GM23248 (cell line): ENCODE results near the gene PDE8B. TPM values are rescaled to one million over a fixed set of nuclear protein-coding genes. Genes with fewer than 3 reads are reported as not detected.

Source experiments
- DNase-seq: peaks from one replicate; pipeline ENCODE4 v3.0.0-alpha.2; 2015
- H2AFZ ChIP-seq: fragments of 200-600 bp; sonication (generic); 2 replicates; pipeline ENCODE4 v1.6.1; 2016; ENCODE audit warnings: antibody characterized with exemption
- H3F3A ChIP-seq: fragments of 200-600 bp; sonication (generic); 2 replicates; pipeline ENCODE4 v1.6.1; 2016; ENCODE audit warnings: mild to moderate bottlenecking, antibody characterized with exemption, mixed run types; ENCODE audit not compliant: insufficient read depth
- H3K27ac ChIP-seq: fragments of 200-600 bp; sonication (generic); 2 replicates; pipeline ENCODE4 v1.5.1; 2016; ENCODE audit warnings: mild to moderate bottlenecking
- H3K27me3 ChIP-seq: fragments of 200-600 bp; sonication (generic); replicated peaks from 2 replicates; pipeline ENCODE4 v1.6.1; 2016; ENCODE audit warnings: mild to moderate bottlenecking; ENCODE audit not compliant: insufficient read depth
- H3K36me3 ChIP-seq: fragments of 200-600 bp; sonication (generic); 2 replicates; pipeline ENCODE4 v1.6.1; 2016; ENCODE audit warnings: low read depth, mild to moderate bottlenecking
- H3K4me1 ChIP-seq: fragments of 200-600 bp; sonication (generic); 2 replicates; pipeline ENCODE4 v1.6.1; 2016; ENCODE audit warnings: mild to moderate bottlenecking; ENCODE audit not compliant: insufficient read depth
- H3K4me2 ChIP-seq: fragments of 200-600 bp; sonication (generic); one replicate; pipeline ENCODE4 v1.6.1; 2016; ENCODE audit warnings: mild to moderate bottlenecking; ENCODE audit not compliant: unreplicated experiment
- H3K4me3 ChIP-seq: fragments of 200-600 bp; sonication (generic); 2 replicates; pipeline ENCODE4 v1.5.1; 2016; ENCODE audit warnings: mild to moderate bottlenecking
- H3K79me2 ChIP-seq: fragments of 200-600 bp; sonication (generic); 2 replicates; pipeline ENCODE4 v1.6.1; 2016; ENCODE audit warnings: mild to moderate bottlenecking; ENCODE audit not compliant: insufficient read depth
- H3K9ac ChIP-seq: fragments of 200-600 bp; sonication (generic); 2 replicates; pipeline ENCODE4 v1.6.1; 2016; ENCODE audit warnings: mild to moderate bottlenecking
- H3K9me2 ChIP-seq: fragments of 200-600 bp; sonication (generic); 2 replicates; pipeline ENCODE4 v1.6.1; 2016; ENCODE audit warnings: mixed run types, mild to moderate bottlenecking, moderate library complexity; ENCODE audit not compliant: insufficient read depth
- H3K9me3 ChIP-seq: fragments of 200-600 bp; sonication (generic); one replicate; pipeline ENCODE4 v1.6.1; 2017; ENCODE audit warnings: low read depth
- H4K20me1 ChIP-seq: fragments of 200-600 bp; sonication (generic); 2 replicates; pipeline ENCODE4 v1.6.0; 2016; ENCODE audit not compliant: insufficient read depth
- EZH2 ChIP-seq: fragments of 200-600 bp; sonication (generic); IDR thresholded peaks from 2 replicates; pipeline ENCODE4 v1.6.1; 2018; ENCODE audit warnings: antibody characterized with exemption, mild to moderate bottlenecking; ENCODE audit not compliant: insufficient read depth, poor library complexity, severe bottlenecking
- EZH2phosphoT487 ChIP-seq: fragments of 200-600 bp; sonication (generic); IDR thresholded peaks from 2 replicates; pipeline ENCODE4 v1.6.1; 2018; ENCODE audit warnings: antibody characterized with exemption, moderate library complexity, mild to moderate bottlenecking, low read depth; ENCODE audit not compliant: insufficient read depth
- WGBS, 2 experiments: methylation state at CpG; one replicate each; pipeline ENCODE4 v1.1.6; 2015 to 2017; ENCODE audit warnings: low lambda C conversion rate in 2 of 2, low coverage in 1 of 2; ENCODE audit errors: missing lambda C conversion rate in 2 of 2; 5-methylcytosine and 5-hydroxymethylcytosine counted together
- in situ Hi-C: fragments of 300-500 bp; cut with MboI; formaldehyde crosslinking; loops from 2 replicates; pipeline ENCODE4 v1.15.0; 2020
- polyA plus RNA-seq: library from polyadenylated mRNA; unstranded; fragments of >200 nt; fragmentation: Nextera tagmentation; extraction: Ambion mirVana; gene quantifications from 2 replicates; pipeline ENCODE4 v1.2.1, GENCODE V29; 2016
- total RNA-seq: library from RNA; depleted of rRNA; stranded (reverse); fragments of >200 nt; shearing (Covaris generic); gene quantifications from 2 replicates; pipeline ENCODE4 v1.2.3, GENCODE V29; 2014

PDE8B gene
- total and polyA plus RNA-seq, 2 experiments from 2014 or later = 0.40 TPM; not detected in 1

DNA sequence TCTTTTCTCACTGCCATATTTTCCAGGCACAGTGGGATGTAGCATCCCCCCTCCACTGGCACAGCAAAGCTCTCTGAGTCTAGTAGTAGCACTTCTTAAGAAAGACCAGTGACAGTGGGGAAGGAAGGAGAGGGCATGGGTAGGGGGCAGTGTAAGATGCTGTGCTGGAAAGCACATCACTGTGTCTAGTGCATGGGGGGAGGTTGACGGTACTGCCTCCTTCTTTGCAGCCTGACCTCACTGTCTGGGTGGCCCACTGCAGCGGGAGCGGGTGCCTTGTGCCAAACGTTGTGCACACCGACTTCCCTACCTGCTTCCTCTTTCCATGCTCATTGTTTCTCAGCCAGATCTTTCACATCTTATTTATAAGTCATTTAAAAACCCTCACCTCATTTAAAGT, 91.8 kb downstream of the PDE8B start:
- peaks cover 32% of the 10 kb centered on the region for H3K4me1 ChIP-seq
- peak overlapping the region; percentile 11; the same call in 1 of the 2 replicates for H2AFZ ChIP-seq
- DNase-seq = no peak
- H3K79me2 ChIP-seq = no peaks in the 10 kb centered on the region
- H3K36me3 ChIP-seq = no peaks in the 10 kb centered on the region
- no peak overlapping the region for H3K9ac ChIP-seq
- no peak overlapping the region for H3K4me3 ChIP-seq
- H4K20me1 ChIP-seq = no peaks in the 10 kb centered on the region
- H3K27me3 ChIP-seq = no peaks in the 10 kb centered on the region
- TF ChIP-seq EZH2 (no peak), EZH2phosphoT487 (no peak)
- 73 to 75% methylated on average over 5 of the region's 5 CpGs for WGBS, 2 experiments
- H3K27ac ChIP-seq = no peak overlapping the region
- peaks cover 30% of the 10 kb centered on the region for H3F3A ChIP-seq
- in situ Hi-C loops = no loop called here
- H3K9me2 ChIP-seq = no peaks in the 10 kb centered on the region
- H3K4me2 ChIP-seq = peak overlapping the region; percentile 40
- no peaks in the 10 kb centered on the region for H3K9me3 ChIP-seq

DNA sequence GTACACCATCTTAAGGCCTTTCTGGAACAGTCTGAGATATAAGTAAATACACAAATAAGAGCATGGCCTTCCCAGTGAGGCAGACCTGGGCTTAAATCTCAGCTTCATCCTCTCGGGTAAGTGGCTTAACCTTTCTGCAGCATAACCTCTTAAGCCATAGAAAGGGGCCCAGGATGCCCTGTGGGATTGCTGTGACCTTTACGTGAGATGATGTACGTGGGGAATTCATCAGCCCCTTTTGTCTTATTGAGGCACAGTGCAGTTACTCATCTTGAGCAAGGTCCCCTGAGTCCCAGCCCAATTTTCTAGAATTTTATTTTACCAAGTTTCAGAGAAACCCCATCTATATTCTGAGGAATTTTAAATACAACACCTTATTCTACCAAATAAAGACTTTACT, 92.2 kb downstream of the PDE8B start:
- Histone ChIP-seq H3F3A (peaks cover 30% of the 10 kb centered on the region), H4K20me1 (no peaks in the 10 kb centered on the region), H3K27me3 (no peaks in the 10 kb centered on the region), H3K27ac (no peak overlapping the region), H3K9me3 (no peaks in the 10 kb centered on the region), H3K4me1 (peaks cover 32% of the 10 kb centered on the region), H3K36me3 (no peaks in the 10 kb centered on the region), H3K9me2 (no peaks in the 10 kb centered on the region), H3K9ac (no peak overlapping the region), H3K4me3 (no peak overlapping the region), H3K79me2 (no peaks in the 10 kb centered on the region), H2AFZ (no peak overlapping the region), H3K4me2 (no peak overlapping the region)
- in situ Hi-C loops = no loop called here
- 81 to 91% methylated on average over 3 of the region's 3 CpGs for WGBS, 2 experiments
- no peak for DNase-seq
- TF ChIP-seq EZH2phosphoT487 = no peak
- no peak for TF ChIP-seq EZH2

DNA sequence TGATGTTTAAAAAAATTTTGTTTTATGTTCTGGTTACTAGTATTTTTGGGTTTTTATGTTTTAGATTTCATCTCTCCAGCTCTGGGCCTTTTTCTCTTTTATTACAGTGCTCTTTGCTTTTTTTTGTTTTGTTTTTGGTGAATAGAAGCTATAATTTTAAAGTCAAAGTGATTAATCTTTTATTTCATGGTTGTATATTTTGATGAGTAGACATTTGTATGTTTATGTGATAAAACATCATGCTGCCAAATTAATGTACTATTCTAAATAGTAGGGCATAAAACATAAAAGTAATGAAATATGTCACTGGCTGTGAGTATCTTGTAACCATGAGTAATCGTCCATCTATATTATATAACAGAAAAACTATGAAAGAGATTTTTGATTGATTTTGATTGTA, 93.9 kb downstream of the PDE8B start:
- DNase-seq = no peak
- no peaks in the 10 kb centered on the region for H3K9me3 ChIP-seq
- no peak overlapping the region for H2AFZ ChIP-seq
- no peaks in the 10 kb centered on the region for H3K9me2 ChIP-seq
- H3K4me1 ChIP-seq = peaks cover 32% of the 10 kb centered on the region
- no peak for TF ChIP-seq EZH2
- TF ChIP-seq EZH2phosphoT487 = no peak
- in situ Hi-C loops = no loop called here
- H3K36me3 ChIP-seq = no peaks in the 10 kb centered on the region
- no peak overlapping the region for H3K27ac ChIP-seq
- H3K27me3 ChIP-seq = no peaks in the 10 kb centered on the region
- no peak overlapping the region for H3K9ac ChIP-seq
- H3K4me2 ChIP-seq = no peak overlapping the region
- no peaks in the 10 kb centered on the region for H4K20me1 ChIP-seq
- no peak overlapping the region for H3K4me3 ChIP-seq
- 68 to 74% methylated on average over 1 of the region's 1 CpG for WGBS, 2 experiments
- peaks cover 30% of the 10 kb centered on the region for H3F3A ChIP-seq
- no peaks in the 10 kb centered on the region for H3K79me2 ChIP-seq

DNA sequence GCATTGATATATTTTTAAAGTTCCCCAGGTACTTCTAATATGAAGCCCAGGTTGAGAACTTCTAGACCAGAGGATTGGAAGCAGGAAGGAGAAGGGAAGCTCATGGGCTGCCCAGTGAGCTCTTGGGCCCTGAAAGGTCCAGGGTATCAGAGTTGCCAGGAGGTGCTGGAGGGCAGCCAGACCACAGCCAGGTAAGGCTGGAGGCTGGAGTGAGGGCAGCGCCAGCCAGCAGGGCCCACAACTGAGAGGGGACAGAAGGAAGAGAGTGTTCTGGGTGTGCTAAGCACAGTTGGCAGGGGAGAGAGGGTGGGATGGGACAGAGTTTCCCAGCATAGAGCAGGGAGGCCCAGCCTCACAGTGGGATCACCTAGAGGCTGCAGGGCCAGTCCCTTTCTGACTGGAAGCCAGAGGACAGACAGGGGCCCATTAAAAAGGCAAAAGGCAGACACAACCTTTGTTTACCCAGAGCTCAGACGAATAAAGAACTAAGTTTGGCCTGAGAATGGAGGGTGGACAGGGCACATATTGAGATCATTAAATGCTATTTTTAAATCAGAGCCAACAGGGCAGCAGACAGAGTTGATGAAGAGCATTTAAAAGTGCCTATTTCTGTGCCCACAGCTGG, 94.9 kb downstream of the PDE8B start:
- Histone ChIP-seq H4K20me1 (no peaks in the 10 kb centered on the region), H2AFZ (peak overlapping the region; percentile 46), H3K79me2 (no peaks in the 10 kb centered on the region), H3K36me3 (no peaks in the 10 kb centered on the region), H3K27ac (peak overlapping the region; percentile 67), H3K4me1 (peaks cover 32% of the 10 kb centered on the region), H3K4me2 (peak overlapping the region; percentile 44), H3F3A (peaks cover 30% of the 10 kb centered on the region), H3K9ac (peak overlapping the region; percentile 32; the same call in 1 of the 2 replicates), H3K4me3 (no peak overlapping the region), H3K9me2 (no peaks in the 10 kb centered on the region), H3K9me3 (no peaks in the 10 kb centered on the region), H3K27me3 (no peaks in the 10 kb centered on the region)
- TF ChIP-seq EZH2 (no peak), EZH2phosphoT487 (no peak)
- in situ Hi-C loops = no loop called here
- no peak for DNase-seq
- 38 to 41% methylated on average over 2 of the region's 2 CpGs for WGBS, 2 experiments
